GM12878 (cell line): Measurements from ENCODE around the gene ZMYND15. TPM values are rescaled to one million over a fixed set of nuclear protein-coding genes. Genes with fewer than 3 reads are reported as not detected.

Experiments used
- ATAC-seq: fragments of 200-7000 bp; cut with Tn5 transposase; 3 replicates; pipeline ENCODE4 v1.9.1; 2020; ENCODE audit warnings: mild to moderate bottlenecking, moderate library complexity
- BruUV-seq: library from RNA; stranded (reverse); fragments of 400-500 nt; replicated peaks from 2 replicates; lab custom pipeline; 2021; lab: Mats Ljungman, UMichigan
- CTCF ChIA-PET: fragments of 300-600 bp; sonication (Branson Sonifier 250); formaldehyde crosslinking; extraction: SDS; loops from one replicate; lab custom pipeline; 2021; ENCODE audit warnings: inconsistent platforms; lab: Yijun Ruan, JAX
- POLR2A ChIA-PET: fragments of 350-600 bp; formaldehyde crosslinking; extraction: SDS; loops from one replicate; lab custom pipeline; 2021; ENCODE audit warnings: inconsistent platforms; lab: Charles Lee
- RAD21 ChIA-PET: fragments of 300-600 bp; sonication (Branson Sonifier 250); formaldehyde crosslinking; loops from one replicate; lab custom pipeline; 2023; ENCODE audit warnings: antibody characterized with exemption; ENCODE audit not compliant: unreplicated experiment; lab: Charles Lee
- SMC1A ChIA-PET: fragments of 300-600 bp; sonication (Branson Sonifier 250); formaldehyde crosslinking; loops from one replicate; lab custom pipeline; 2023; ENCODE audit not compliant: unreplicated experiment, uncharacterized antibody; lab: Charles Lee
- DNase-seq: peaks from one replicate; pipeline ENCODE4 v3.0.0-alpha.2; 2011; ENCODE audit warnings: low read depth, low spot score
- FAIRE-seq: peaks from 3 replicates; lab custom pipeline; 2011; peaks lifted over from hg19 to GRCh38; lab: Jason Lieb, UNC
- H2AFZ ChIP-seq: 2 replicates; pipeline ENCODE4 v1.6.0; 2011; ENCODE audit warnings: low read depth, low read length, control low read depth; ENCODE audit not compliant: control insufficient read depth
- H3K27ac ChIP-seq: 2 replicates; pipeline ENCODE4 v1.5.1; 2011; ENCODE audit warnings: control low read depth; ENCODE audit not compliant: control insufficient read depth, insufficient read depth
- H3K27me3 ChIP-seq, 2 experiments: replicated peaks in 1 of 2; 2 replicates each; pipeline versions ENCODE4 v1.6.0 to v1.6.1; 2011; ENCODE audit warnings: low read length in 1 of 2; ENCODE audit not compliant: control insufficient read depth in 2 of 2, insufficient read depth in 2 of 2
- H3K36me3 ChIP-seq, 2 experiments: 2 replicates each; pipeline ENCODE4 v1.5.1; 2011; ENCODE audit warnings: low read length in 1 of 2; ENCODE audit not compliant: control insufficient read depth in 2 of 2, insufficient read depth in 2 of 2
- H3K4me1 ChIP-seq: 2 replicates; pipeline ENCODE4 v1.6.1; 2011; ENCODE audit warnings: mild to moderate bottlenecking, low read length, moderate library complexity, mixed read lengths; ENCODE audit not compliant: control insufficient read depth, insufficient read depth
- H3K4me2 ChIP-seq: 2 replicates; pipeline ENCODE4 v1.6.0; 2011; ENCODE audit warnings: control low read depth; ENCODE audit not compliant: control insufficient read depth, insufficient read depth
- H3K4me3 ChIP-seq: fragments of 200-600 bp; sonication (generic); 2 replicates; pipeline ENCODE4 v1.5.1; 2016
- H3K79me2 ChIP-seq: 2 replicates; pipeline ENCODE4 v1.6.0; 2011; ENCODE audit warnings: low read length; ENCODE audit not compliant: control insufficient read depth, insufficient read depth
- H3K9ac ChIP-seq: 2 replicates; pipeline ENCODE4 v1.8.0; 2011; ENCODE audit warnings: low read length, control low read depth, mixed read lengths; ENCODE audit not compliant: control insufficient read depth, insufficient read depth
- H3K9me3 ChIP-seq: replicated peaks from 3 replicates; pipeline ENCODE4 v1.5.1; 2011; ENCODE audit warnings: mild to moderate bottlenecking, low read length; ENCODE audit not compliant: control insufficient read depth, insufficient read depth
- H4K20me1 ChIP-seq: 2 replicates; pipeline ENCODE4 v1.6.0; 2011; ENCODE audit not compliant: control insufficient read depth, insufficient read depth
- ATF3 ChIP-seq: IDR thresholded peaks from 2 replicates; pipeline ENCODE4 v1.6.1; 2011; ENCODE audit warnings: low read depth, mild to moderate bottlenecking, low read length, moderate library complexity, borderline replicate concordance; ENCODE audit errors: extremely low read depth
- CBX3 ChIP-seq: fragments of 200-600 bp; sonication (generic); IDR thresholded peaks from 2 replicates; pipeline ENCODE4 v1.6.1; 2016; ENCODE audit warnings: low read depth, borderline replicate concordance
- MLLT1 ChIP-seq: fragments of 450-650 bp; IDR thresholded peaks from 2 replicates; pipeline ENCODE4 v1.6.1; 2016; ENCODE audit warnings: mild to moderate bottlenecking
- NFIC ChIP-seq: IDR thresholded peaks from 2 replicates; pipeline ENCODE4 v1.6.1; 2012; ENCODE audit warnings: low read depth, mild to moderate bottlenecking, inconsistent platforms, low read length, moderate library complexity
- NR2C2 ChIP-seq: IDR thresholded peaks from 2 replicates; pipeline ENCODE4 v1.6.1; 2011; ENCODE audit warnings: borderline replicate concordance, low read depth; ENCODE audit not compliant: control insufficient read depth, insufficient read length
- POLR2A ChIP-seq: IDR thresholded peaks from 2 replicates; pipeline ENCODE4 v1.6.1; 2011; ENCODE audit warnings: low read depth, mild to moderate bottlenecking, low read length
- POLR2AphosphoS5 ChIP-seq: IDR thresholded peaks from 2 replicates; pipeline ENCODE4 v1.6.1; 2011; ENCODE audit warnings: mild to moderate bottlenecking, low read length, inconsistent platforms
- RUNX3 ChIP-seq: IDR thresholded peaks from 2 replicates; pipeline ENCODE4 v1.6.1; 2012; ENCODE audit warnings: low read length, inconsistent platforms
- WRNIP1 ChIP-seq: IDR thresholded peaks from 2 replicates; pipeline ENCODE4 v1.6.1; 2011; ENCODE audit warnings: low read depth, low read length, improper control_type of control experiment, borderline replicate concordance
- ZNF217 ChIP-seq: fragments of 450-650 bp; IDR thresholded peaks from 2 replicates; pipeline ENCODE4 v1.6.1; 2017; ENCODE audit warnings: antibody characterized with exemption, mild to moderate bottlenecking
- ZNF24 ChIP-seq: fragments of 450-650 bp; IDR thresholded peaks from 2 replicates; pipeline ENCODE4 v1.6.1; 2017; ENCODE audit warnings: antibody characterized with exemption, mild to moderate bottlenecking
- ZNF384 ChIP-seq: IDR thresholded peaks from 2 replicates; pipeline ENCODE4 v1.6.1; 2012; ENCODE audit warnings: low read depth, mild to moderate bottlenecking, low read length, improper control_type of control experiment, borderline replicate concordance
- WGBS: methylation state at CpG from one replicate; pipeline ENCODE4 v1.1.6; 2016; ENCODE audit warnings: low lambda C conversion rate; ENCODE audit not compliant: insufficient replicate concordance, insufficient coverage; ENCODE audit errors: missing lambda C conversion rate; 5-methylcytosine and 5-hydroxymethylcytosine counted together
- in situ Hi-C: fragments of 300-500 bp; cut with MboI; formaldehyde crosslinking; loops from 9 replicates; pipeline ENCODE4 v1.14.3; 2018; ENCODE audit warnings: mixed read lengths
- intact Hi-C: fragments of 100-400 bp; cut with micrococcal nuclease; formaldehyde crosslinking; loops from one replicate; pipeline ENCODE4 v1.14.2; 2022; ENCODE audit not compliant: unreplicated experiment
- polyA plus RNA-seq, 11 experiments: library from polyadenylated mRNA; depleted of rRNA in 4 of 11; unstranded in 6 of 11; stranded (reverse) in 5 of 11; fragments of >200 nt; fragmentation: Nextera tagmentation in 4 of 11; fragmentation: Illumina TruSeq in 1 of 11; extraction: Ambion mirVana in 4 of 11; extraction: Trizol in 1 of 11; gene quantifications; 1 replicate in 1 of 11; 2 replicates in 10 of 11; pipeline versions ENCODE4 v1.2.1 to v1.2.3, GENCODE V29; 2011 to 2016; ENCODE audit warnings: inconsistent platforms in 2 of 11, missing spikeins in 2 of 11, low read depth in 1 of 11
- total RNA-seq, 4 experiments: library from RNA; depleted of rRNA in 3 of 4; stranded (reverse); fragments of >200 nt in 3 of 4; fragmentation: Illumina TruSeq in 1 of 4; extraction: Trizol in 1 of 4; gene quantifications; 2 replicates each; pipeline versions ENCODE4 v1.2.1 to v1.2.3, GENCODE V29; 2013 to 2021

Gene ZMYND15
- total and polyA plus RNA-seq, 10 of the 15 experiments (the other 5 are each of a cell fraction or from before 2014, with no cell fraction given) = 0.03 to 0.17 (median 0.06) TPM; not detected in 4

GRCh38 chr17:4750606-4751005 is 11.0 kb downstream of the ZMYND15 start:
- SMC1A ChIA-PET = no interaction called here
- BruUV-seq = no TSS peak

GRCh38 chr17:4751932-4752331 is 12.3 kb downstream of the ZMYND15 start:
- WGBS = 69% methylated on average over 5 of the region's 5 CpGs
- Histone ChIP-seq H2AFZ (no peak overlapping the region), H3K79me2 (no peaks in the 10 kb centered on the region), H3K4me1 (peaks cover 4% of the 10 kb centered on the region; the same call in 1 of the 2 replicates), H3K27me3 (no peaks in the 10 kb centered on the region), H3K4me3 (no peak overlapping the region), H3K4me2 (no peak overlapping the region), H3K36me3 (no peaks in the 10 kb centered on the region), H3K27ac (no peak overlapping the region), H3K9ac (no peak overlapping the region), H3K9me3 (no peaks in the 10 kb centered on the region), H4K20me1 (no peaks in the 10 kb centered on the region)
- ChIA-PET SMC1A (no interaction called here), POLR2A (no interaction called here), CTCF (no interaction called here), RAD21 (no interaction called here)
- ATAC-seq (no peak), DNase-seq (no peak), FAIRE-seq (no peak)
- in situ Hi-C loops (no loop called here), intact Hi-C loops (no loop called here)
- no TSS peak for BruUV-seq
- no peak for TF ChIP-seq ATF3
- no peak for TF ChIP-seq ZNF217
- no peak for TF ChIP-seq WRNIP1
- no peak for TF ChIP-seq ZNF24
- no peak for TF ChIP-seq ZNF384
- TF ChIP-seq POLR2AphosphoS5 = no peak

More at GRCh38 chr17:4750606-4751005, 11.0 kb downstream of the ZMYND15 start:
- Histone ChIP-seq H3K27me3 (no peaks in the 10 kb centered on the region), H3K9me3 (no peaks in the 10 kb centered on the region), H4K20me1 (no peaks in the 10 kb centered on the region), H3K4me3 (no peak overlapping the region), H3K79me2 (no peaks in the 10 kb centered on the region), H3K9ac (no peak overlapping the region), H2AFZ (no peak overlapping the region), H3K36me3 (no peaks in the 10 kb centered on the region), H3K4me2 (no peak overlapping the region), H3K4me1 (peaks cover 4% of the 10 kb centered on the region; the same call in 1 of the 2 replicates), H3K27ac (no peak overlapping the region)
- RAD21 ChIA-PET = no interaction called here
- in situ Hi-C loops (no loop called here), intact Hi-C loops (no loop called here)
- ATAC-seq (no peak), DNase-seq (no peak), FAIRE-seq (no peak)
- 0% methylated on average over 3 of the region's 3 CpGs for WGBS
- TF ChIP-seq NR2C2 = no peak
- TF ChIP-seq CBX3 = no peak
- no peak for TF ChIP-seq RUNX3
- no peak for TF ChIP-seq MLLT1
- TF ChIP-seq NFIC = no peak
- TF ChIP-seq POLR2A = no peak
- CTCF ChIA-PET = no interaction called here
- POLR2A ChIA-PET = no interaction called here
